ENCODE results near the gene SPEF1.

DNA sequence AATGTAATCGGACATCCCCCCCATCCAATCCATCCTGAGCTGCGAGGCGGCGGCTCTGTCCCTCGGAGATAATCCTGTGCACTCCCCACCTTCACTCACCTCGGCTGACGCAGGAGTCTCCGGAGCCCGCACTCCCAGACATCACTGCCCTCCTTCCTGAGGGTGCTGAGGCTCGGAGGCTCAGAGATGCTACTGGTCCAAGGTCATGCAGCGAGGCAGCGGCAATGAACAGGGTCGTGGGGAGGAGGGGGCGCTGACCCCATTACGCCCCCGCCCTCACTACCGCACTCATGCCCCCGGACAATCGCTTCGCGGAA is 14.2 kb downstream of the SPEF1 start:
- TF ChIP-seq ELF4 (IDR thresholded peaks at IDR 0.05) = no peak
- TF ChIP-seq TARDBP (IDR thresholded peaks at IDR 0.05) = no peak
- no peak for TF ChIP-seq SUZ12 (IDR thresholded peaks at IDR 0.05)
- no peak for TF ChIP-seq L3MBTL2 (conservative IDR thresholded peaks at IDR 0.05)
- TF ChIP-seq, protein P1, sequence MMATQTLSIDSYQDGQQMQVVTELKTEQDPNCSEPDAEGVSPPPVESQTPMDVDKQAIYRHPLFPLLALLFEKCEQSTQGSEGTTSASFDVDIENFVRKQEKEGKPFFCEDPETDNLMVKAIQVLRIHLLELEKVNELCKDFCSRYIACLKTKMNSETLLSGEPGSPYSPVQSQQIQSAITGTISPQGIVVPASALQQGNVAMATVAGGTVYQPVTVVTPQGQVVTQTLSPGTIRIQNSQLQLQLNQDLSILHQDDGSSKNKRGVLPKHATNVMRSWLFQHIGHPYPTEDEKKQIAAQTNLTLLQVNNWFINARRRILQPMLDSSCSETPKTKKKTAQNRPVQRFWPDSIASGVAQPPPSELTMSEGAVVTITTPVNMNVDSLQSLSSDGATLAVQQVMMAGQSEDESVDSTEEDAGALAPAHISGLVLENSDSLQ (IDR thresholded peaks at IDR 0.05) = no peak
- TF ChIP-seq FOXM1 (IDR thresholded peaks at IDR 0.05; ENCODE audit: borderline replicate concordance) = no peak
- TF ChIP-seq CTBP1 (IDR thresholded peaks at IDR 0.05; ENCODE audit: borderline replicate concordance) = no peak
- TF ChIP-seq ZNF384 (IDR thresholded peaks at IDR 0.05) = no peak
- no peak for TF ChIP-seq SP1 (IDR thresholded peaks at IDR 0.05)
- no peak for TF ChIP-seq BHLHE40 (IDR thresholded peaks at IDR 0.05; ENCODE audit: borderline replicate concordance)
- TF ChIP-seq FOXA1 (IDR thresholded peaks at IDR 0.05) = no peak
- no peak for TF ChIP-seq FOXK2 (IDR thresholded peaks at IDR 0.05)
